ENCODE results near the gene DNAI2. TPM values are rescaled to one million over a fixed set of nuclear protein-coding genes. Genes with fewer than 3 reads are reported as not detected.

The DNAI2 gene
- total RNA-seq, 2 experiments from 2014 or later, result 0.45 to 0.47 TPM

GRCh38 chr17:74244548-74244947 is 29.5 kb upstream of the DNAI2 start:
- ATAC-seq (no peak), DNase-seq (no peak)
- H3K27me3 Mint-ChIP-seq, result no peaks in the 10 kb centered on the region
- intact Hi-C loops (cut with micrococcal nuclease), result no loop called here
- no peak overlapping the region for H3K27ac Mint-ChIP-seq
- H3K4me1 Mint-ChIP-seq (ENCODE audit: low read depth), result no peaks in the 10 kb centered on the region
- ChIA-PET CTCF (no interaction called here), POLR2A (no interaction called here)
- no peaks in the 10 kb centered on the region for H3K9me3 Mint-ChIP-seq
- no peaks in the 10 kb centered on the region for H3K36me3 Mint-ChIP-seq (ENCODE audit: low read depth)
- no peak for TF ChIP-seq CTCF (IDR thresholded peaks at IDR 0.05)
- H3K4me3 Mint-ChIP-seq, result no peak overlapping the region

GRCh38 chr17:74245145-74245831 is 28.7 kb upstream of the DNAI2 start:
- ATAC-seq (no peak), DNase-seq (no peak)
- Mint-ChIP-seq H3K27ac (no peak overlapping the region), H3K9me3 (no peaks in the 10 kb centered on the region), H3K27me3 (no peaks in the 10 kb centered on the region), H3K36me3 (ENCODE audit: low read depth) (no peaks in the 10 kb centered on the region), H3K4me3 (no peak overlapping the region), H3K4me1 (ENCODE audit: low read depth) (no peaks in the 10 kb centered on the region)
- TF ChIP-seq CTCF (IDR thresholded peaks at IDR 0.05), result no peak
- ChIA-PET CTCF (no interaction called here), POLR2A (no interaction called here)
- intact Hi-C loops (cut with micrococcal nuclease), result no loop called here

GRCh38 chr17:74245871-74246270 is 28.2 kb upstream of the DNAI2 start:
- no peak overlapping the region for H3K4me3 Mint-ChIP-seq
- H3K9me3 Mint-ChIP-seq, result no peaks in the 10 kb centered on the region
- intact Hi-C loops (cut with micrococcal nuclease), result no loop called here
- no peaks in the 10 kb centered on the region for H3K4me1 Mint-ChIP-seq (ENCODE audit: low read depth)
- POLR2A ChIA-PET, result no interaction called here
- no peak overlapping the region for H3K27ac Mint-ChIP-seq
- TF ChIP-seq CTCF (IDR thresholded peaks at IDR 0.05), result no peak
- H3K27me3 Mint-ChIP-seq, result no peaks in the 10 kb centered on the region
- CTCF ChIA-PET, result no interaction called here
- no peak for ATAC-seq
- DNase-seq, result no peak
- no peaks in the 10 kb centered on the region for H3K36me3 Mint-ChIP-seq (ENCODE audit: low read depth)

GRCh38 chr17:74249590-74250270 is 24.3 kb upstream of the DNAI2 start:
- ChIA-PET CTCF (interaction anchor here (1.3 kb wide), 1 partner anchor 130 kb away, joined by 3 read pairs; no protein-coding TSS in a partner anchor), POLR2A (no interaction called here)
- intact Hi-C loops (cut with micrococcal nuclease), result no loop called here
- TF ChIP-seq CTCF (IDR thresholded peaks at IDR 0.05), result no peak
- Mint-ChIP-seq H3K27ac (no peak overlapping the region), H3K9me3 (no peaks in the 10 kb centered on the region), H3K27me3 (no peaks in the 10 kb centered on the region), H3K4me3 (no peak overlapping the region), H3K36me3 (ENCODE audit: low read depth) (no peaks in the 10 kb centered on the region), H3K4me1 (ENCODE audit: low read depth) (no peaks in the 10 kb centered on the region)
- DNase-seq (no peak), ATAC-seq (no peak)

GRCh38 chr17:74250324-74250995 is 23.6 kb upstream of the DNAI2 start:
- no peak for TF ChIP-seq CTCF (IDR thresholded peaks at IDR 0.05)
- Mint-ChIP-seq H3K36me3 (ENCODE audit: low read depth) (no peaks in the 10 kb centered on the region), H3K27ac (no peak overlapping the region), H3K4me3 (no peak overlapping the region), H3K9me3 (no peaks in the 10 kb centered on the region), H3K27me3 (no peaks in the 10 kb centered on the region), H3K4me1 (ENCODE audit: low read depth) (no peaks in the 10 kb centered on the region)
- DNase-seq, result no peak
- POLR2A ChIA-PET, result interaction anchor here (0.7 kb wide), 1 partner anchor 45 kb away, joined by 3 read pairs; no protein-coding TSS in a partner anchor
- intact Hi-C loops (cut with micrococcal nuclease), result no loop called here
- CTCF ChIA-PET, result no interaction called here
- no peak for ATAC-seq
